CD4-positive, alpha-beta T cell treated with Interleukin-6 for 4 hours (primary cell): ENCODE data around the gene POU2F1.

ENCODE experiments used
- DNase-seq: peaks from one replicate; pipeline ENCODE4 v3.0.0-alpha.2; 2020; ENCODE audit warnings: mixed read lengths

The POU2F1 gene

DNA sequence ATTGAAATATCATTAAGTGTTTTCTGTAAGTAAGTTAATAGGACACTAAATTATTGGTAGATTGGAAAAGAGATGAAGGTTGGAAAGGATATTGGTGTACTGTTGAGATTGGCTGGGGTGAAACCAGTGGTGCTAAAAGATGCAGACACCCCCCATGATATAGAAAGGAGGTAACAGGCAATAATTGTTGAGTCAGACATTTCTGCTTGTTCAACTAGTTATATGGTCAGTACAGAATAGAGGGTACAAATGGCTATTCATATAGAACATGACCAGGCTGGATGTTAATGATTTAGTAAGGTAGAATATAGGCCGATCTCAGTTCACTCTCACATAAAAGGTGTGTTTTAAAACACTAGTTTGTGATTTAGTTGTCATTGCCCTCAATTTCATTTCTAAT lies 104.5 kb downstream of the POU2F1 start:
- no peak for DNase-seq

DNA sequence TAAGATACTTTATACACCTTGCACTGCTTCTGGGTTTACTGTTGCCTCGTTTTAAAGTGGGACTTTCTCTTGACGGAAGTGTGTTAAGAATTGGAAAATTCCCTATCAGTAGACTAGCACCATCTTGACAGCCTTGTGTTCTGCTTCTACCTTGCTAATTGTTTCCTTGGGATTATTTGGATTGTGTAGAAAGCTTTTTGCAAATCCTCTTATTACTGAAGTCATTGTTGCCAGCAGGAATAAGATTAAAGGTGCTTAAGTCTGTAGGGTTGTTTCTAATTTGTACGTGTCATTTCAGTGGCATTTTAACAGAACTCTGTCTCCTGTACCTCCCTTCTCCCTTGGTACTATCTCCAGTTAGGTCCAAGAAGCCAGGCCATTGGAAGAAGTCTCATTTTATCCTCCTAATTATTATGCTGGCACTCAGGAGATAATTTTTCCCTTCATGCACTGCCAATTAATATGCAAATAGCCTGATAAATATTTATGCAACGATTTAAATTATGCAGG lies 107.7 kb downstream of the POU2F1 start:
- no peak for DNase-seq

DNA sequence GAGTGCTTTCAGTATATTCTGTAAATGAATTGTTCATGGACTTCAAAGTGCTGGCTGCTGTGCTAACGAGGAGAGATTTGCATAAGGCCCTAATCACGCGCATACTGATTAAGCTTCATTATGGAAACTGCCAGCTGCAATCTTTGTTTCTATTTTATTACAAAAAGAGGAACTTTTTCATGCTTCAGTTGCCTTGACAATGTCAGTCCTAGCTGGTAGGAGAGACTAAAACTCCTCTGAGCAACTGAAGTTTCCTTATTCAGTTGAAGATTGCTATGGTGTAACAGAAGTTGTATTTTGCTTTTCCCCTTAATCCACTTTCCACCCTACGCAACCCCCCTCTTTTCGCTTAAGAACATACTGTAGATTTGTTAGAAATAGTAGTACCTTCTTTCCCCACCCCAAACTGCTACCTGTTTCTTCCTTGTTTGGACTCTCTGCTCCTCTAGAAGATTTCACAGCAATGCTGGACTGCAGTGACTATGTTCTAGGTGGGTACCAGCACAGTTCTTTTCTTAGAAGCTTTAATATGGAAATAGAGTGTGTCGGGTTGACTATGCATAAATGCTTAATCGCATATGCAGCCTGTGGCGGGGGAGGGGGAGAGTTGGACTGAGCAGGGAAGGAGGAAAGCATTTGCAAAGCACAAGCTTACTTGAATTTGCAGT lies 108.3 kb downstream of the POU2F1 start:
- no peak for DNase-seq

DNA sequence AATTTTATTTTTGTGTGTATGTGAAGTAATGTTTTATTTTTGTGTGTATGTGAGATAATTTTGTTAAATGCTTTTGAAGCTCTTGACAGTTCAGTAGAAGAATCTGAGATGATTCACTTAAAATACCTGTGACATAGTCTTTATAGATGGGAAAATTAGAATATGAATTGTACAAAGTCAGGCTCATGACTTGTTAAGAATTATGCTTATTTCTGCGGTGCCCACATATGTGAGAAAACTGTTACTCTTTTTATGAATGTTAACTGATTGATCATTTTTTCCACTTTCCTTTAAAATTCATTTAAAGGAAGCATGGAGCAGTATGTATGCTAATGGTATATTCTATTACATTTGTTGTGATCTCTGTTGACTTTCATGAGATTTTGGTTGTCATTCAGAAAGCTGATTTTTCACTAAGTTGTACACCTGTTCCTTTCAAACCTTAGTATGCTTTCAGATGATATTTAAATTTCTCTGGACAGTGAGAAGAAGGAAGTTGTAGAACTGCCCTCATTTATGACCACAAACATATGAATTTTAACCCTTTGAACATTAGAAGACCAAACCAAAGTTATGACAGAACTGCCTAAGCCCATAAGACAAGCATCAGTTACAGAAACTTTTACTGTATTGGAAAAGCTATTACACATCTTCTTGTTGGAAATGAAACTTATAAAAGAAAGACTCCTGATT lies 110.1 kb downstream of the POU2F1 start:
- DNase-seq = no peak

DNA sequence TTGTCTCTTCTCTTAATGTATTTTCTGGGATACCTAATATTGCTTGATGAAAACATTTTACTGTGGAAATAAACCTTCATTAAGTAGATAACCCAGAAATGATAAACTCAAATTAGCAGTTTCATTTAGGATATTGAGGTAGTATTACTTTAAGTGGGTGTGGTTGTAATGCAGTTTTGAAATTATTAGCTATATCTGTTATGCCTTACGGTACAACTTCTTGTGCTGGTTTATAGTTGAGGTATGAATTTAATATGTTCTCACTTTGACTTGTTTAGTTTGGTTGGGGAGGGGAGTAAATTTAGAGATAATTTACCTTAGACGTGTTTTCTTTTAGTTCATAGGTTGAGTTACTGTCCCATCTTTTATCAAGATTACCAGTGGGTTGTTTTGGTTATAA lies 111.0 kb downstream of the POU2F1 start:
- DNase-seq = no peak

DNA sequence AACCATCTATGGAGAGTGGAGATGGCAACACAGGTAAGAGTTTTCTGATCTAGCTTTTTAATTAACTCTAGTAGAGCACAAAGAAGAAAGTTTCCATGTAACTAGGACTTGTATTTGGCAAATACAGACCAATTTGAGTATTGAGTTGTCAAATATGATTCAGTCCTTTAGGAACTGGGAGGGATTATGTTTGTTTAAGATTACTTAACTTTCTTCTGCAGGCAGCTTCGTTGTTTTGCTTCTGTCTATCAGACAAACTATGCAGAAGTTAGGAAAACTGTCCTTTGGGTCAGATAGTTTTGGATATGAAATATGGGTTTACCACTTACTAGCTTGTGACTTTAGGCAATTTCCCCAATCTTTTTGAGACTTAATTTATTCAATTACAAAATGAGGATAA lies 111.8 kb downstream of the POU2F1 start:
- DNase-seq = no peak

DNA sequence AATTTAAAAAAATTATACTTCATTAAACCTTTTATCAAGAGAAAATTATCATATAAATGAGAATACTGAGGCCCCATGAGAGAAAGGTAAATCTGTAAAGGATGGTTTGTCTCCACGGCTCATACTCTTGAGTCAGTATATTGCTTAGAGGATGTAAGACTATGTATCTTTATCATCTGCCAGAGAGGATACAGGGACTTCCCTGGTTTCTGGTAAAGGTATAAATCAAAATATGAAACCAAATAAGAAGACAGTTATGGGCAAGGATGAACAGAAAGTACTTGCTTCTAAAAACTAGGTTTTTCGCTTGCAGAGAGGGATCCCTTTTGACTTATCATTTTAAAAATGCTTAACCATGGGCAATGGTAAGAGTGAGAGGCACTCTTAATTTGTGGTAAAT lies 112.4 kb downstream of the POU2F1 start:
- DNase-seq = no peak

DNA sequence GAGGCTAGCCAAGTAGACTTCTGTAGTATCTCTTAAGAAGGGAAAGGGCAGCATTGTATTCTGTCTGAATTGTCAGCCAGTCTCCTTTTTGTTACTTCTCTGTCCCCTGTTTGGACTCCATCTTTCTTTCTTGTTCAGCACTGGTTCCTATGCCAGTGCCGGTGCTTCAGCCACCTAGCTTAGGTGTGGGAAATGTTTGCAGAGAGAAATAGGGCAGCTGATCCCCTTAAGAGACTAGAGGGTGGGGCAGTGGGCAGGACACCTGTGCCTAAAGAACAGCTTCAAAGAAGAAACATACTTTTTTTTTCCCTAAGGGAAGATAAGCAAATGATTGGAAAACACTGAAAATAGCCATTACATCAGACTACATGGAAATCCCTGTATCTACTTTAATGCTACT lies 113.0 kb downstream of the POU2F1 start:
- no peak for DNase-seq

DNA sequence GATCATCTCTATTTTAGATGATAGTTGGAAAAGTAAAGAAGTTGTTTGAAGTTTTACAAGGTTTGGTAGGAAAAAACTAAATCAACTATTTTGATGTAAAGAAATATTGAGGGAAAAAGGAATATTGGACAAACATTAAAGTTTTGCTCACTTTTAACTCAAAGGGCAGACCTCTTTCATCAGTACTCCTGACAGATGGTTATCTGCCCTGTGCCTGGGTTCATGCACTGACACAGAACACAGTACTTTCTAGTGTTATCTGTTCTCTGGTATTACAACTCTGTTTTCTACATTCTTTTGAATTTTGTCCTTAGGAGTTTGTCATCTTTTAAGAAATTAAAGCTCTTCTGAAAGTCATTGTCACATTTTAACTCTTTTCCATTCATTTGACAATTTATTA lies 118.7 kb downstream of the POU2F1 start:
- no peak for DNase-seq

DNA sequence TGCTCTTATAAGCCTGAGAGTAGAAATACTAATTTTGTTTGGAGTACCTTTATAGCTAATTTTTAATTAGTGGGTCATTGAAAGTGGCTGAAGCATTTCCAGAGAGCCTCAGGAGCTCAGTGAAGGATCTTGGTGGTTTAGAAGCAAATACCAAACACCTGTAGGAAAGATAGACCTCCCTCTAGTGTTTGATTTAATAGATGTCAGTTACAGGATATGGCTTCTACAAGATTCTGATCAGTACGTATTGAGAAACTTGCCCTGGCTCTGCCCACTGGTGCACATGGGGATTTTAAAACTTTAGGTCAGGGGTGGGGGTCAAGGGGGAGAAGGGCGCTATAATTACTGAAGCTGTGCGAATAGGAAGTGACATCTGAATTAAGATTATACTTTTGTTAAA lies 122.2 kb downstream of the POU2F1 start:
- DNase-seq = no peak

DNA sequence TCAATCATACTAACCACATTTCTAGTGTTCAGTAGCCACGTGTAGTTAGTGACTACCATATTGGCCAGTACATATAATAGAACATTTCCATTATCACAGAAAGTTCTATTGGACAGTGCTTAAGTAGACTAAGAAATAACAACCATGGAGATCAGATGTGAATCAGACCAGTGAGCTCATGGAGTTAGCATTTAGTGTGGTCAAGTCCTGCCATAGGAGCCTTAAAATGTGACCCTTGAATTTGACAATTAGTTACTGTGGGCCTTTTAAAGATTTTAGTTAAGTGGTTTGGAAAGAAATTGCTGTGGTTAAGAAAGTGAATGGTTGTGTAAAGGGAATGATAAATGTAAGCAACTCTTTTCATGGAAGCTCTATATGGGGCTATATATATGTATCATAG lies 123.4 kb downstream of the POU2F1 start:
- DNase-seq = no peak

DNA sequence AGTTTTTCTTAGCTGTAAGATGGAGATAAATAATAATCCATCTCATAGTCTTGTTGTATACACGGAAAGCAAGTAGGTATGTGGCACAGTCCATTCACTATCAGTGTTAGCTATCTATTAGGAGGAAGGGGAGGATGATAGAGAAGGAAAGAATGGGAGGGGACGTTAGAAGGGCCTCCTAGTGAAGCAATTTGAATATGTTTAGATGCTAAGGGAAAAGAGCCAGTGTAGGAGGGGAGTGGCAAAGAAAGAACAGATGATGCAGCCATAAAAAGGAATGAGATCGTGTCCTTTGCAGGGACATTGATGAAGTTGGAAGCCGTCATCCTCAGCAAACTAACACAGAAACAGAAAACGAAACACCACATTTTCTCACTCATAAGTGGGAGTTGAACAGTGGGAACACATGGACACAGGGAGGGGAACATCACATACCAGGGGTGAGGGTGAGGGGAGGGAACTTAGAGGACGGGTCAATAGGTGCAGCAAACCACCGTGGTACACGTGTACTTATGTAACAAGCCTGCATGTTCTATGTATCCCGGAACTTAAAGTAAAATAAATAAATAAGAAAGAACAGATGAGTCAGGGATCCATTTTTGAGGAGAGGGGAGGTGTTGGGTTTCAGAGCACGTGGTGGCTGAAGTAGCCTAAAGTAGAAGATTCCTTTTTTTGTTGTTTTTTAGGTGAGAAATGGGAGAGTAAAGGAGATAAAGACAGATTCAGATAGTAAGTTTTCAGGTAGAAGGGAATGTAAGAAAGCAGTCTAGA lies 124.1 kb downstream of the POU2F1 start:
- DNase-seq = no peak

DNA sequence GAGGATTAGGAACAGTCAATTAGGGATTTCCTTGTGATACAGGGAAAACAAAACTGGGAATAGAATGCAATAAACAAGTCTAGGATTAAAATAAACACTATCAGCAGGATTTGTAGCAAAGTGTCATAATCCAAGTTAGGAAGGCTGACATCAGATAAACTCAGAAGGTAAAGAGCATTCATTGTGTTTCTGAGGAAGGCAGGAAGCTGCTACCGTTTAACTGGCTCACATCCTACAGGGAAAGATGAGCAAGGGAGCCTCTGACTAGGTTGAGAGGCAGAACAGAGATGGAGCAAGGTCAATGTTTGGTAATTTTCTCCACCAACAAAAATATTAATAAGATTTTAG lies 124.7 kb downstream of the POU2F1 start:
- DNase-seq = no peak

DNA sequence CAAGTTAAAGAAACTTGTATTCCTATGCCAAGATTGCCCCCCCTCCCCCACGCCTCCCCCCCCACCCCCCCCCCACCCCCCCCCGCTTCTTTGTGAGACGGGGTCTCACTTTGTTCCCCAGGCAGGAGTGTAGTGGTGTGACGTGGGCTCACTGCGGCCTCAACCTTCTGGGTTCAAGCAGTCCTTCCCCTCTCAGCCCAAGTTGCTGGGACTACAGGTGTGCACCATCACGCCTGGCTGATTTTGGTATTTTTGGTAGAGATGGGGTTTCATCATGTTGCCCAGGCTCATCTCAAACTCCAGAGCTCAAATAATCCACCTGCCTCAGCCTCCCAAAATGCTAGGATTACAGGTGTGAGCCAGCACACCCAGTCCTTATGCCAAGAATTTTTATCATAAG lies 136.6 kb downstream of the POU2F1 start:
- DNase-seq = no peak

DNA sequence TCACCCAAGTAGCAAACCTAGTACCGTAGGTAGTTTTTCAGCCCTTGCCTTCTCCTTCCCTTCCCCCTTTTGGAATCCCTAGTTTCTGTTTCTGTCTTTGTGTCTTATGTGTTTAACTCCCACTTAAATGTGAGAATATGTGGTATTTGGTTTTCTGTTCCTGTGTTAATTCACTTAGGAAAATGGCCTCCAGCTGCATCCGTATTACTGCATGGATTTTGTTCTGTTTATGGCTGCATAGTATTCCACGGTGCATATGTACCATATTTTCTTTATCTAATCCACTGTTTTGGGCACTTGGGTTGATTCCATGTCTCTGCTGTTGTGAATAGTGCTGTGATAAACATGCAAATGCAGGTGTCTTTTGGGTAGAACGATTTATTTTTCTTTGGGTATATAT lies 138.6 kb downstream of the POU2F1 start:
- DNase-seq = no peak

DNA sequence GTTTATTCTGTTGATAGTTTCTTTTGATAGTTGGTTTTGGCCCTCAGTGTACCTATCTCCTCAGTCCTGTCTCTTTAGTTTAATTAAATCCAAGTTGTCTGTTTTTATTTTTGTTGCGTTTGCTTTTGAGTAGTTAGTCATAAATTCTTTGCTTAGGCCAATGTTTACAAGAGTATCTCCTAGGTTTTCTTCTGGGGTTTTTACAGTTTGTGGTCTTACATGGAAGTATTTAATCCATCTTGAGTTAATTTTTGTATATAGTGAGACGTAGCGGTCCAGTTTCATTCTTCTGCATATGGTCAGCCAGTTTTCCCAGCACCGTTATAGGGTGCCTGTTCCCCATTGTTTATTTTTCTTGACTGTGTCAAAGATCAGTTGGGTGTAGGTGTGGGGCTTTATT lies 139.4 kb downstream of the POU2F1 start:
- DNase-seq = no peak

DNA sequence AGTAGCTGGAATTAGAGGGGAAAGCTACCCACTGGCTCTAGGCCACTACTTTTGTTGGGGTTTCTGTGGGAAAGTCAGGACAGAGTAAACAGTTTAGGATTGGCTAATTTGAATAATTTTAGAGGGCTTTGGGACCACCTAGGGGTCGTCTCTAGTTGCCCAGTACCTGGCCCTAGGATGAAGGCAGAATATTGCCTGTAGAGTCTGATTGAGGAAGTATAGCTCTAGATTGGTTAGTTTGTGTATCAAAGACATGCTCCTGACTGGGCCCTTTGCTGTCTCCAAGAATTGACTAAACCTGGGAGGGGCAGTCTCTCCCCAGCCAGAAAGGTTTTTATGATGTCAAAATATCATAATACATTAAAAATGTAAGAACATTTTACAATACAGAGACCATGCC lies 142.0 kb downstream of the POU2F1 start:
- no peak for DNase-seq

DNA sequence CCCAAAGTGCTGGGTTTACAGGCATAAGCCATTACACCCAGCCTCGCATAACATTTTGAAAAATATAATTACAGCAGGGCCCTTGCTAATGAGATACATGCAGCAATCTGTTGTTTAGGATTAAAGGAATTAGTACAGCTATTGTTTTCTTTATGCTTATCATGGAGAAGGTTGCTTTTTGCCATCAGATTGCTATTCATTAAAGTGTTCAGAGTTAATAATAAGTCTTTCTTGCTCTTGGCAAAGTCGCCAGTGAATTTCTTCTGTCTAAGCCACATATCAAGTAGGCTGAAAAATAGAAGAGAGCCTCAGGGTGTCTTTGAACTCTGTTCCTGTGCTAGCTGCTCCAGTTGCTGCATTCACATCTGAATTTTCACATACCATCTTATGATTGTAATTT lies 144.1 kb downstream of the POU2F1 start:
- DNase-seq = no peak

DNA sequence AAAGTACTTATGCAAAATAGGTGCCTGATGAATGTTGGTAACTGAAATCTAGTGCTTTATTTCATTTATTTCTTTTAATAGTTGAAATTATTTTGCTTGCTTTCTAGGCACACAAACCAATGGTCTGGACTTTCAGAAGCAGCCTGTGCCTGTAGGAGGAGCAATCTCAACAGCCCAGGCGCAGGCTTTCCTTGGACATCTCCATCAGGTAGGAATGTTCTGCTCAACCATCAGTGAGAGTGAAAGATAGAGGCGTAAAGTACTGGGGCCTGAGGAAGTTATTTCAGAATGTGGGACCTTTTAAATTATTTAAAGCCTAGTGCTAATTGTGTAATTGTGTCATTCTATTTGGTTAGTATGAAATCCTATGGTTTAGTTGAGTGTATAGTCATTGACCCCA lies 144.7 kb downstream of the POU2F1 start:
- DNase-seq = no peak

DNA sequence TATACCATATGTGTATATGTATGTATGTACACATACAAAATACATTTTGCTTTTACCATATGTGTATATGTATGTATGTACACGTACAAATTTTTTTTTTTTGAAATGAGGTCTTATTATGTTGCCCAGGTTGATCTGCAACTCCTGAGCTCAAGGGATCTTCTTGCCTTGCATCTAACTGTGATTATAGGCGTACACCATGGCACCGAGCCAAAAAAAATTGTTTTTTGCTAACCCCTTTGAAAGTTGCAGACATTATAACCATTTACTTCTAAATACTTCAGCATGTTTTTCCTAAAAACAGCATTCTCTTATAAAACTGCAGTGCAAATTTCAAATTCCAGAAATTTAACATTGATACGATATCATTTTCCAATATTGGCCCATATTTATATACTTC lies 147.0 kb downstream of the POU2F1 start:
- DNase-seq = no peak

DNA sequence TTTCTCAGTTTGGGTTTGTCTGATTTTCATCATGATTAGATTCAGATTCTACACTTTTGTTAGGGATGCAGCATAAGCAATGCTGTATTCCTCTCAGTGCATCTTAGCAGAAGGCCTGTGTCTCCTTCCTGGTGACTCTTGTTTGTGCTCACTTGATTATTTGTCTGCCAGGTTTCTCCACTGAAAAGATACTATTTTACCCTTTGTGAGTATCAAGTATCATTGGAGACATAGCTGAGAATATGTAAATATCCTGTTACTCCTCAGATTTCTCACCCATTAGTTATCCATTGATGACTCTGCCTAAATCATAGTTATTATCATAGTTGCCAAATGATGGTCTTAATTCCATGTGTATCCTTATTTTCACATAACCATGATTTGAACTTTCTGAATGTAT lies 148.5 kb downstream of the POU2F1 start:
- no peak for DNase-seq

DNA sequence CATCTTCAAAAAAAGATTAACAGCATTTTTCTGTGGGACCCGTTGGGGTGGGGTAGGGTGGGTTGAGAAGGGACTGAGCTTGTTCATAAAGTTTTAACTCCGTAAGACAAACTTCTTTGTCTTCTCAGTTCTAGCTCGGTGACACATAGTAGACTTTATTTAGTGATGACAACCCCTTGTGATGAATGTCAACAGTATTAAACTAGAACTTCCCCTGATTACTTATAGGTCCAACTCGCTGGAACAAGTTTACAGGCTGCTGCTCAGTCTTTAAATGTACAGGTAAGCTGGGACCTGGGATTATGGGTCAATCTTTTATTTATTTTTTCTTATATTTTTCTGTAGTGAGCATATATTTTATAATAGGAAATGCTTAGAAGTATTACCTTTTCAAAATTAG lies 149.2 kb downstream of the POU2F1 start:
- DNase-seq = no peak

DNA sequence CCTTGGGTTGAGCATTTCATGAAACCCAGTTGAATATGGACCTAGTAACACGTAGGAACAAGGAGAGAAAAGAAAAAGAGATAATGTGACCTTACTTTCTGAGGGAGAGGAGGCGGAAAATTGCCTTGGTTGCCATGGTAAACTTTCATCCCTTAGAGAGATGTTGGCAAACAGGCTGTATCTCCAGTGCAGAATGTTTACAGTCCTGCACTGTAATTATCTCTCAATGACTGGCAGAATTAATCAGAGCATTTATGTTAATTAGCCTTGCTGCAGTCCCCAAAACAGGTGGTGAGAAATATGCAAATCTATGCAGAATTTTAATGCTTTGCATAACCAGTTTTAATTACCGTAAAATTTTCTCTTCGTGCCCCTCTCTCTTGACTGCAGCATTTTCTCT lies 150.3 kb downstream of the POU2F1 start:
- no peak for DNase-seq

DNA sequence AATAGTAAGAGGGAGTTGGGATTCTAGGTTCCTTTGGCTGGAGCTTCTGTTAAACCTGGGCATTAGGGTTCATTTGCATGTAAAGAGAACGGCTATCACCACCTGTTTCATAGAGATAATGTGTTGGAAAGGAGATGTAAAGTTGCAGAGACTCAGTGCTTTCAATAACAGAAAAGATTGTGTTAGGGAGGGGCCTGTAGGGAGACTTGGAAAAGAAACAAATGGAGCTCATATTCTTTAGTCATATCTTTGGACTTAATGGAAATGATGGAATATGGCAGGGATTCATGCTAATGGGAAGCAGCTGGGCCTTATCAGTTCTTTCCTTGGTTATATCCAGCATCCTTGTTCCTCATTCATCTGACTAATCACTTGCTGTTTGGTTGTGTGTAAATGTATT lies 152.7 kb downstream of the POU2F1 start:
- DNase-seq = no peak
